ENCODE data around the gene SLC29A3. TPM values are rescaled to one million over a fixed set of nuclear protein-coding genes. Genes with fewer than 3 reads are reported as not detected.

The SLC29A3 gene
- total RNA-seq, 2 experiments from 2014 or later: 2.9 to 3.3 TPM

- no peak overlapping the region for H3K27ac Mint-ChIP-seq
- peaks cover 40% of the 10 kb centered on the region for H3K27me3 Mint-ChIP-seq
- no peak overlapping the region for H3K4me3 Mint-ChIP-seq
- H3K4me1 Mint-ChIP-seq (ENCODE audit: low read depth): no peaks in the 10 kb centered on the region
- H3K36me3 Mint-ChIP-seq (ENCODE audit: low read depth): no peaks in the 10 kb centered on the region
- ChIA-PET POLR2A (no interaction called here), CTCF (interaction anchor here (0.9 to 2.3 kb wide), 3 partner anchors 17 to 170 kb away, joined by 3 to 10 read pairs (median 3); no protein-coding TSS in a partner anchor)
- intact Hi-C loops (cut with micrococcal nuclease): loop anchor here (5.0 to 10.0 kb wide), 2 partner anchors 167 to 215 kb away; no protein-coding TSS in a partner anchor
- H3K9me3 Mint-ChIP-seq: no peaks in the 10 kb centered on the region
- DNase-seq (no peak), ATAC-seq (no peak)
- TF ChIP-seq CTCF (IDR thresholded peaks at IDR 0.05): no peak
Measured at GRCh38 chr10:71399946-71400345, 80.9 kb downstream of the SLC29A3 start.

- no peaks in the 10 kb centered on the region for H3K4me1 Mint-ChIP-seq (ENCODE audit: low read depth)
- intact Hi-C loops (cut with micrococcal nuclease): no loop called here
- H3K27ac Mint-ChIP-seq: no peak overlapping the region
- no peak for ATAC-seq
- peaks cover 30% of the 10 kb centered on the region for H3K27me3 Mint-ChIP-seq
- ChIA-PET CTCF (interaction anchor here (1.2 to 2.3 kb wide), 2 partner anchors 18 to 169 kb away, joined by 3 to 10 read pairs; no protein-coding TSS in a partner anchor), POLR2A (no interaction called here)
- H3K4me3 Mint-ChIP-seq: no peak overlapping the region
- H3K36me3 Mint-ChIP-seq (ENCODE audit: low read depth): no peaks in the 10 kb centered on the region
- DNase-seq: no peak
- TF ChIP-seq CTCF (IDR thresholded peaks at IDR 0.05): no peak
- H3K9me3 Mint-ChIP-seq: no peaks in the 10 kb centered on the region
Measured at GRCh38 chr10:71401056-71401455, 82.0 kb downstream of the SLC29A3 start.

GRCh38 chr10:71402005-71402404, 82.9 kb downstream of the SLC29A3 start:
- ATAC-seq (no peak), DNase-seq (no peak)
- H3K27me3 Mint-ChIP-seq: peaks cover 29% of the 10 kb centered on the region
- no peaks in the 10 kb centered on the region for H3K36me3 Mint-ChIP-seq (ENCODE audit: low read depth)
- intact Hi-C loops (cut with micrococcal nuclease): no loop called here
- POLR2A ChIA-PET: no interaction called here
- TF ChIP-seq CTCF (IDR thresholded peaks at IDR 0.05): no peak
- CTCF ChIA-PET: interaction anchor here (2.3 kb wide), 1 partner anchor 168 kb away, joined by 10 read pairs; no protein-coding TSS in a partner anchor
- H3K4me3 Mint-ChIP-seq: no peak overlapping the region
- H3K9me3 Mint-ChIP-seq: no peaks in the 10 kb centered on the region
- H3K4me1 Mint-ChIP-seq (ENCODE audit: low read depth): no peaks in the 10 kb centered on the region
- H3K27ac Mint-ChIP-seq: no peak overlapping the region

- ATAC-seq (no peak), DNase-seq (no peak)
- no peak for TF ChIP-seq CTCF (IDR thresholded peaks at IDR 0.05)
- Mint-ChIP-seq H3K27ac (no peak overlapping the region), H3K9me3 (no peaks in the 10 kb centered on the region), H3K4me3 (no peak overlapping the region), H3K36me3 (ENCODE audit: low read depth) (no peaks in the 10 kb centered on the region), H3K4me1 (ENCODE audit: low read depth) (no peaks in the 10 kb centered on the region), H3K27me3 (peaks cover 10% of the 10 kb centered on the region)
- CTCF ChIA-PET: no interaction called here
- POLR2A ChIA-PET: no interaction called here
- intact Hi-C loops (cut with micrococcal nuclease): no loop called here
Measured at GRCh38 chr10:71404503-71405295, 85.6 kb downstream of the SLC29A3 start.

GRCh38 chr10:71406878-71407277, 87.8 kb downstream of the SLC29A3 start:
- ATAC-seq: no peak
- H3K9me3 Mint-ChIP-seq: peaks cover 7% of the 10 kb centered on the region
- H3K4me1 Mint-ChIP-seq (ENCODE audit: low read depth): no peaks in the 10 kb centered on the region
- DNase-seq: no peak
- ChIA-PET POLR2A (no interaction called here), CTCF (no interaction called here)
- no peaks in the 10 kb centered on the region for H3K36me3 Mint-ChIP-seq (ENCODE audit: low read depth)
- intact Hi-C loops (cut with micrococcal nuclease): no loop called here
- no peak overlapping the region for H3K27ac Mint-ChIP-seq
- peaks cover 7% of the 10 kb centered on the region for H3K27me3 Mint-ChIP-seq
- H3K4me3 Mint-ChIP-seq: no peak overlapping the region
- no peak for TF ChIP-seq CTCF (IDR thresholded peaks at IDR 0.05)

Measured in activated CD8-positive, alpha-beta T cell treated with anti-CD3 and anti-CD28 coated beads for 36 hours (primary cell).